Measurements from ENCODE around the gene HSPH1. TPM values are rescaled to one million over a fixed set of nuclear protein-coding genes. Genes with fewer than 3 reads are reported as not detected.

HSPH1 gene
- total and polyA plus RNA-seq, 2 of the 8 experiments (the other 6 are each of a cell fraction or from before 2014, with no cell fraction given) = 14.2 to 145 TPM

DNA sequence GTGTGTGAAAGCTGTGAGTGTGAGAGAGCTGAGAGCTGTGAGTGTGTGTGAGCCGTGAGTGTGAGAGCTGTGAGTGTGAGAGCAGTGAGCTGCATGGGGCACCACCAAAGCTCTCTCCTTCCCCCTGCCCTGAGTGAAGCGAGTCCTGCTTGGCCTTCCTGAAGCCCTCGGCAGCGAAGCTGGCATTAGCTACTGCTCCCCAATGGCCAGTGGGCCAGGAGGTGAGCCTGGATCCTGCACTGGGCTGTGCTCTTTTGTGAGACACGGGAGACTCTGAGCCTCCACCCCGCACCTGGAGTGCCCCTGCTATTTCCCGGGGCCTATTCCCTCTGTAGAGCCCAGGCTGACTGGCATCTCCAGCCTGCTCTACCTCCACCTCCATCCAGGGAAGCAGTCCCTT, 51.5 kb downstream of the HSPH1 start:
- no peaks in the 10 kb centered on the region for H3K4me1 ChIP-seq (replicated peaks in 1 of 4; ENCODE audit: control insufficient read depth in 3 of 4, insufficient read depth in 4 of 4, low read length in 3 of 4)
- no peak overlapping the region for H2BK12ac ChIP-seq (ENCODE audit: low read depth, low read length)
- H3K14ac ChIP-seq (ENCODE audit: insufficient read length) = no peak overlapping the region
- no peaks in the 10 kb centered on the region; a peak in 1 of 7 replicates for H3K27me3 ChIP-seq (replicated peaks in 1 of 4; ENCODE audit: control insufficient read depth in 3 of 4, extremely low read depth in 1 of 4, insufficient read depth in 3 of 4, low read length in 3 of 4)
- DNase-seq (ENCODE audit: low read depth in 1 of 2, low spot score in 2 of 2) (no peak), FAIRE-seq (no peak)
- no peaks in the 10 kb centered on the region for H4K20me1 ChIP-seq (replicated peaks in 1 of 2; ENCODE audit: control insufficient read depth in 1 of 2, insufficient read depth in 2 of 2, low read length in 2 of 2)
- CTCF ChIA-PET (ENCODE audit: partially characterized antibody) = interaction anchor here (0.7 to 0.8 kb wide), 2 partner anchors 43 to 112 kb away, joined by 3 read pairs; no protein-coding TSS in a partner anchor
- H3K18ac ChIP-seq (ENCODE audit: extremely low read depth, low read length) = no peak overlapping the region
- no peak overlapping the region for H2BK120ac ChIP-seq (replicated peaks; ENCODE audit: low read depth, low read length)
- H3K9me3 ChIP-seq (ENCODE audit: insufficient read depth in 2 of 2, low read depth in 1 of 2, low read length in 1 of 2) = no peaks in the 10 kb centered on the region
- no peak overlapping the region for H3K27ac ChIP-seq (ENCODE audit: low read depth, low read length)
- H3K79me2 ChIP-seq (ENCODE audit: control insufficient read depth in 1 of 2, insufficient read depth in 2 of 2, low read length in 2 of 2) = no peaks in the 10 kb centered on the region
- no peak overlapping the region for H3K4me3 ChIP-seq (ENCODE audit: extremely low read depth in 1 of 4, insufficient read depth in 2 of 4, low read depth in 3 of 4, low read length in 4 of 4)
- 97% methylated on average over 7 of the region's 7 CpGs; no CpG with 5 or more reads in 1 of the 2 experiments for WGBS, 2 experiments (ENCODE audit: extremely low coverage in 1 of 2, insufficient coverage in 1 of 2, insufficient read length in 1 of 2, insufficient replicate concordance in 2 of 2, low coverage in 1 of 2, low lambda C conversion rate in 2 of 2, missing lambda C conversion rate in 1 of 2)
- H3K23ac ChIP-seq (ENCODE audit: insufficient read length) = no peak overlapping the region
- H4K5ac ChIP-seq (ENCODE audit: insufficient read length, low read depth, low read length) = no peak overlapping the region
- no peaks in the 10 kb centered on the region for H3K23me2 ChIP-seq (ENCODE audit: low read depth, low read length)
- no peak overlapping the region for H3K4ac ChIP-seq (replicated peaks; ENCODE audit: insufficient read length, low read depth, low read length)
- H3K9ac ChIP-seq (replicated peaks in 1 of 4; ENCODE audit: extremely low read depth in 1 of 4, low read depth in 3 of 4, low read length in 3 of 4) = no peak overlapping the region
- H3K79me1 ChIP-seq (ENCODE audit: low read depth, low read length) = no peaks in the 10 kb centered on the region
- H3K56ac ChIP-seq (replicated peaks; ENCODE audit: insufficient read length, low read depth, low read length) = no peak overlapping the region
- H3K4me2 ChIP-seq (ENCODE audit: insufficient read depth in 1 of 2, low read depth in 2 of 2, low read length in 2 of 2) = no peak overlapping the region
- no peak overlapping the region; the same call in 1 of the 2 replicates for H2BK5ac ChIP-seq (ENCODE audit: low read depth, low read length)
- no peak overlapping the region for H2BK15ac ChIP-seq (ENCODE audit: low read length)
- H3K36me3 ChIP-seq (ENCODE audit: control insufficient read depth in 2 of 4, insufficient read depth in 4 of 4, low read length in 3 of 4) = no peaks in the 10 kb centered on the region
- H2AK5ac ChIP-seq (ENCODE audit: low read depth, low read length) = no peak overlapping the region
- H4K8ac ChIP-seq (ENCODE audit: extremely low read depth, insufficient read depth, low read length) = no peak overlapping the region; the same call in 1 of the 2 replicates
- POLR2A ChIA-PET (ENCODE audit: partially characterized antibody) = no interaction called here
- no peak overlapping the region for H2AFZ ChIP-seq (ENCODE audit: low read length)
- no peak overlapping the region for H2BK20ac ChIP-seq (ENCODE audit: low read length)
- no peak overlapping the region for H4K91ac ChIP-seq (replicated peaks; ENCODE audit: insufficient read length, low read length)
- TF ChIP-seq GABPA (IDR thresholded peaks at IDR 0.05; ENCODE audit: borderline replicate concordance, insufficient read depth, low read length) (no peak), EP300 (IDR thresholded peaks at IDR 0.05; ENCODE audit: borderline replicate concordance in 1 of 2, low read depth in 2 of 2, low read length in 2 of 2) (no peak)

Data from H1 (cell line).